IMR-90 (cell line): Measurements from ENCODE around the gene PALMD. TPM values are rescaled to one million over a fixed set of nuclear protein-coding genes. Genes with fewer than 3 reads are reported as not detected.
A peak's percentile ranks its signal among the peaks of the same experiment; 100 is the strongest.

ENCODE experiments used
- ATAC-seq: fragments of 200-7000 bp; cut with Tn5 transposase; 2 replicates; pipeline ENCODE4 v1.9.1; 2020; ENCODE audit warnings: low read depth, mild to moderate bottlenecking, moderate library complexity
- BruUV-seq: library from RNA; stranded (reverse); fragments of 400-500 nt; replicated peaks from 2 replicates; lab custom pipeline; 2021; lab: Mats Ljungman, UMichigan
- CTCF ChIA-PET: fragments of 300-600 bp; formaldehyde crosslinking; extraction: SDS; loops from one replicate; lab custom pipeline; 2021; ENCODE audit warnings: antibody characterized with exemption; lab: Yijun Ruan, JAX
- POLR2A ChIA-PET: fragments of 300-600 bp; sonication (Branson Sonifier 250); formaldehyde crosslinking; loops from one replicate; lab custom pipeline; 2022; ENCODE audit warnings: antibody characterized with exemption; ENCODE audit not compliant: unreplicated experiment; lab: Charles Lee
- DNase-seq: peaks from one replicate; pipeline ENCODE4 v3.0.0; 2013
- H2AFZ ChIP-seq: replicated peaks from 2 replicates; pipeline ENCODE3; 2013; ENCODE audit warnings: low read length, mild to moderate bottlenecking; ENCODE audit not compliant: poor library complexity
- H2AK5ac ChIP-seq: 2 replicates; pipeline ENCODE4 v1.6.1; 2013; ENCODE audit warnings: low read depth, low read length, inconsistent platforms
- H2AK9ac ChIP-seq: replicated peaks from 2 replicates; pipeline ENCODE3; 2013; ENCODE audit warnings: mild to moderate bottlenecking, low read depth, low read length, moderate library complexity; ENCODE audit not compliant: poor library complexity
- H2BK120ac ChIP-seq: 2 replicates; pipeline ENCODE4 v1.6.1; 2013; ENCODE audit warnings: low read depth, low read length, inconsistent platforms
- H2BK15ac ChIP-seq: 3 replicates; pipeline ENCODE4 v1.6.1; 2013; ENCODE audit warnings: low read depth, low read length, inconsistent platforms
- H2BK20ac ChIP-seq: 2 replicates; pipeline ENCODE4 v1.6.1; 2013; ENCODE audit warnings: low read depth, mild to moderate bottlenecking, inconsistent platforms, low read length, moderate library complexity
- H2BK5ac ChIP-seq: 2 replicates; pipeline ENCODE4 v1.6.1; 2013; ENCODE audit warnings: mild to moderate bottlenecking, low read depth, low read length, inconsistent platforms; ENCODE audit not compliant: poor library complexity, severe bottlenecking
- H3K14ac ChIP-seq: replicated peaks from 2 replicates; pipeline ENCODE4 v1.6.1; 2013; ENCODE audit warnings: low read depth, low read length, inconsistent platforms
- H3K18ac ChIP-seq: 2 replicates; pipeline ENCODE4 v1.6.1; 2013; ENCODE audit warnings: low read depth, low read length, control low read depth
- H3K23ac ChIP-seq: 2 replicates; pipeline ENCODE4 v1.6.1; 2013; ENCODE audit warnings: low read depth, low read length, inconsistent platforms
- H3K27ac ChIP-seq: 2 replicates; pipeline ENCODE4 v1.5.1; 2013; ENCODE audit warnings: mild to moderate bottlenecking, control low read depth, low read length; ENCODE audit not compliant: insufficient read depth
- H3K27me3 ChIP-seq: 2 replicates; pipeline ENCODE4 v1.6.1; 2013; ENCODE audit warnings: low read length; ENCODE audit not compliant: control insufficient read depth, insufficient read depth
- H3K36me3 ChIP-seq: 2 replicates; pipeline ENCODE4 v1.6.1; 2013; ENCODE audit warnings: low read length, mixed read lengths; ENCODE audit not compliant: control insufficient read depth, insufficient read depth
- H3K4ac ChIP-seq: 2 replicates; pipeline ENCODE4 v1.6.1; 2013; ENCODE audit warnings: low read depth, low read length, inconsistent platforms
- H3K4me1 ChIP-seq: 2 replicates; pipeline ENCODE4 v1.6.1; 2013; ENCODE audit warnings: low read length, mixed read lengths; ENCODE audit not compliant: control insufficient read depth, insufficient read depth
- H3K4me2 ChIP-seq: 2 replicates; pipeline ENCODE4 v1.6.1; 2013; ENCODE audit warnings: low read depth, mild to moderate bottlenecking, control low read depth, low read length, moderate library complexity
- H3K4me3 ChIP-seq: 2 replicates; pipeline ENCODE4 v1.5.1; 2013; ENCODE audit warnings: low read depth, mild to moderate bottlenecking, control low read depth, low read length, moderate library complexity; ENCODE audit not compliant: insufficient read depth
- H3K56ac ChIP-seq: 2 replicates; pipeline ENCODE4 v1.6.1; 2013; ENCODE audit warnings: low read length, inconsistent platforms; ENCODE audit not compliant: insufficient read depth; ENCODE audit errors: extremely low read depth
- H3K79me1 ChIP-seq, 2 experiments: 2 replicates each; pipeline ENCODE4 v1.6.1; 2013; ENCODE audit warnings: low read length in 2 of 2, inconsistent platforms in 1 of 2, low read depth in 1 of 2
- H3K9ac ChIP-seq: 2 replicates; pipeline ENCODE4 v1.6.1; 2013; ENCODE audit warnings: low read depth, low read length, control low read depth
- H3K9me1 ChIP-seq: 2 replicates; pipeline ENCODE4 v1.6.1; 2013; ENCODE audit warnings: low read length, inconsistent platforms; ENCODE audit not compliant: insufficient read depth
- H3K9me3 ChIP-seq: 2 replicates; pipeline ENCODE4 v1.6.1; 2013; ENCODE audit warnings: low read length; ENCODE audit not compliant: control insufficient read depth, insufficient read depth
- H4K20me1 ChIP-seq: 2 replicates; pipeline ENCODE4 v1.6.1; 2013; ENCODE audit warnings: low read length, inconsistent platforms; ENCODE audit not compliant: insufficient read depth
- H4K5ac ChIP-seq: 2 replicates; pipeline ENCODE4 v1.6.1; 2013; ENCODE audit warnings: mild to moderate bottlenecking, low read depth, low read length, control low read depth
- H4K8ac ChIP-seq, 2 experiments: 2 replicates each; pipeline ENCODE4 v1.6.1; 2013; ENCODE audit warnings: low read depth in 2 of 2, low read length in 2 of 2, control low read depth in 1 of 2, inconsistent platforms in 1 of 2
- H4K91ac ChIP-seq: 2 replicates; pipeline ENCODE4 v1.6.1; 2013; ENCODE audit warnings: low read depth, low read length, inconsistent platforms; ENCODE audit not compliant: insufficient read depth
- MAFK ChIP-seq: IDR thresholded peaks from 2 replicates; pipeline ENCODE4 v1.6.1; 2012; ENCODE audit warnings: low read depth, low read length, improper control_type of control experiment
- SMC3 ChIP-seq: fragments of 150-350 bp; IDR thresholded peaks from 2 replicates; pipeline ENCODE4 v1.6.1; 2016; ENCODE audit warnings: low read depth, mild to moderate bottlenecking, antibody characterized with exemption, low read length, moderate library complexity
- WGBS, 2 experiments: methylation state at CpG; one replicate each; pipeline versions ENCODE4 v1.1.5 to v1.1.7; 2013; ENCODE audit warnings: missing lambda C conversion rate in 2 of 2; ENCODE audit not compliant: insufficient read length in 1 of 2; ENCODE audit errors: extremely low coverage in 2 of 2; 5-methylcytosine and 5-hydroxymethylcytosine counted together
- dilution Hi-C: fragments of 300-500 bp; cut with HindIII; formaldehyde crosslinking; loops from one replicate; pipeline ENCODE4 v1.14.3; 2018; ENCODE audit warnings: low sequenced_read_pairs; ENCODE audit not compliant: unreplicated experiment
- in situ Hi-C: fragments of 300-500 bp; cut with MboI; formaldehyde crosslinking; loops from 3 replicates; pipeline ENCODE4 v1.14.3; 2019; ENCODE audit warnings: low sequenced_read_pairs, inconsistent platforms, mixed read lengths
- intact Hi-C: fragments of 100-400 bp; cut with micrococcal nuclease; formaldehyde crosslinking; loops from 2 replicates; pipeline ENCODE4 v1.10.0; 2022
- polyA plus RNA-seq, 3 experiments: library from polyadenylated mRNA; depleted of rRNA; stranded (reverse); fragments of >200 nt; gene quantifications; 2 replicates each; pipeline ENCODE4 v1.2.3, GENCODE V29; 2012; ENCODE audit warnings: low replicate concordance in 1 of 3
- total RNA-seq: library from RNA; depleted of rRNA; stranded (reverse); fragments of >200 nt; gene quantifications from 2 replicates; pipeline ENCODE4 v1.2.3, GENCODE V29; 2012

Gene PALMD
- total and polyA plus RNA-seq, 2 of the 4 experiments (the other 2 are of a cell fraction), result 0.51 to 0.72 TPM

- Histone ChIP-seq H3K27ac (no peak overlapping the region), H3K4ac (no peak overlapping the region), H3K14ac (no peak overlapping the region), H2AK5ac (no peak overlapping the region), H4K8ac (no peak overlapping the region), H3K36me3 (no peaks in the 10 kb centered on the region), H3K4me1 (no peaks in the 10 kb centered on the region), H4K5ac (no peak overlapping the region), H2AK9ac (no peak overlapping the region), H3K4me3 (no peak overlapping the region), H2BK15ac (no peak overlapping the region), H3K4me2 (no peak overlapping the region), H3K18ac (no peak overlapping the region), H3K79me1 (no peaks in the 10 kb centered on the region), H3K23ac (no peak overlapping the region), H2BK5ac (no peak overlapping the region), H2BK20ac (no peak overlapping the region), H4K91ac (no peak overlapping the region), H2BK120ac (no peak overlapping the region), H3K9me3 (peaks cover 3% of the 10 kb centered on the region; the same call in 1 of the 2 replicates), H2AFZ (no peak overlapping the region), H4K20me1 (no peaks in the 10 kb centered on the region), H3K56ac (no peak overlapping the region), H3K9me1 (no peaks in the 10 kb centered on the region), H3K9ac (no peak overlapping the region), H3K27me3 (0 out of 2 replicates have a peak, but pooled peaks cover 2% of the 10 kb centered on the region)
- in situ Hi-C loops (no loop called here), dilution Hi-C loops (no loop called here), intact Hi-C loops (no loop called here)
- ATAC-seq (no peak), DNase-seq (no peak)
- POLR2A ChIA-PET, result no interaction called here
- peak; percentile 92 for TF ChIP-seq MAFK
- TF ChIP-seq SMC3, result no peak
- BruUV-seq, result no TSS peak
- CTCF ChIA-PET, result no interaction called here
- no CpG with 5 or more reads among the region's 1 CpG for WGBS, 2 experiments
Observed at GRCh38 chr1:99697580-99697979, 51.7 kb downstream of the PALMD start.
